Activated CD4-positive, CD25-positive, alpha-beta regulatory T cell treated with anti-CD3 and anti-CD28 coated beads, Interleukin-2, amount 50 U/mL, for 24 hours (primary cell): ENCODE results near the gene KRTAP12-3.
"Not testable (repeated sequence)": the region's sequence is repeated elsewhere in the genome, so short reads cannot be mapped to it uniquely, and the experiment has no call there.

ENCODE experiments used
- ATAC-seq, 2 donors: fragments of 150-1000 bp; cut with Tn5 transposase; one replicate each; pipeline ENCODE4 v1.10.0; 2021; ENCODE audit warnings: mild to moderate bottlenecking in 1 of 2, moderate library complexity in 1 of 2

The KRTAP12-3 gene

GRCh38 chr21:44653123-44653522 lies 4.6 kb upstream of the KRTAP12-3 start:
- ATAC-seq: no peak

- ATAC-seq: peak in 1 of 2 donors; percentile 17
Measured at GRCh38 chr21:44653656-44654575, 3.8 kb upstream of the KRTAP12-3 start.

- no peak for ATAC-seq
Measured at GRCh38 chr21:44654576-44655175, 3.1 kb upstream of the KRTAP12-3 start, which contains the start of gene KRTAP12-4. Gene KRTAP12-4, minus strand, starts transcription at chr21:44654659. Its CDS starts 45 bp downstream, at chr21:44654614.

GRCh38 chr21:44656868-44657267 lies 864 bp upstream of the KRTAP12-3 start:
- ATAC-seq: no peak

- no peak for ATAC-seq
Measured at GRCh38 chr21:44658541-44658910, 794 bp downstream of the KRTAP12-3 start.

GRCh38 chr21:44658913-44659595 lies 1.3 kb downstream of the KRTAP12-3 start:
- no peak for ATAC-seq

- ATAC-seq: not testable (repeated sequence)
Measured at GRCh38 chr21:44661567-44661966, 3.8 kb downstream of the KRTAP12-3 start.

GRCh38 chr21:44664691-44665090 lies 7.0 kb downstream of the KRTAP12-3 start:
- ATAC-seq: no peak

- ATAC-seq: no peak
Measured at GRCh38 chr21:44666401-44667320, 8.9 kb downstream of the KRTAP12-3 start, which contains the start of gene KRTAP12-2. Gene KRTAP12-2, minus strand, starts transcription at chr21:44666927. Its CDS starts 41 bp downstream, at chr21:44666886.

- no peak for ATAC-seq
Measured at GRCh38 chr21:44667612-44668011, 9.9 kb downstream of the KRTAP12-3 start.

GRCh38 chr21:44670642-44671432 lies 13.1 kb downstream of the KRTAP12-3 start:
- no peak for ATAC-seq

- ATAC-seq: no peak
Measured at GRCh38 chr21:44671911-44672310, 14.2 kb downstream of the KRTAP12-3 start.

- no peak for ATAC-seq
Measured at GRCh38 chr21:44677881-44678280, 20.1 kb downstream of the KRTAP12-3 start.

- no peak for ATAC-seq
Measured at GRCh38 chr21:44681152-44681551, 23.4 kb downstream of the KRTAP12-3 start.

GRCh38 chr21:44681861-44682579 lies 24.3 kb downstream of the KRTAP12-3 start, which contains the start of gene KRTAP12-1:
Gene KRTAP12-1, minus strand, starts transcription at chr21:44682163. Its CDS starts 40 bp downstream, at chr21:44682123.
- no peak for ATAC-seq

- ATAC-seq: no peak
Measured at GRCh38 chr21:44682580-44683151, 24.9 kb downstream of the KRTAP12-3 start.

- no peak for ATAC-seq
Measured at GRCh38 chr21:44684077-44684476, 26.3 kb downstream of the KRTAP12-3 start.

- no peak for ATAC-seq
Measured at GRCh38 chr21:44684483-44684882, 26.8 kb downstream of the KRTAP12-3 start.

- not testable (repeated sequence) for ATAC-seq
Measured at GRCh38 chr21:44685050-44685449, 27.3 kb downstream of the KRTAP12-3 start.
